ENCODE data around the gene GTPBP6.
A peak's percentile ranks its signal among the peaks of the same experiment; 100 is the strongest.

Gene GTPBP6

DNA sequence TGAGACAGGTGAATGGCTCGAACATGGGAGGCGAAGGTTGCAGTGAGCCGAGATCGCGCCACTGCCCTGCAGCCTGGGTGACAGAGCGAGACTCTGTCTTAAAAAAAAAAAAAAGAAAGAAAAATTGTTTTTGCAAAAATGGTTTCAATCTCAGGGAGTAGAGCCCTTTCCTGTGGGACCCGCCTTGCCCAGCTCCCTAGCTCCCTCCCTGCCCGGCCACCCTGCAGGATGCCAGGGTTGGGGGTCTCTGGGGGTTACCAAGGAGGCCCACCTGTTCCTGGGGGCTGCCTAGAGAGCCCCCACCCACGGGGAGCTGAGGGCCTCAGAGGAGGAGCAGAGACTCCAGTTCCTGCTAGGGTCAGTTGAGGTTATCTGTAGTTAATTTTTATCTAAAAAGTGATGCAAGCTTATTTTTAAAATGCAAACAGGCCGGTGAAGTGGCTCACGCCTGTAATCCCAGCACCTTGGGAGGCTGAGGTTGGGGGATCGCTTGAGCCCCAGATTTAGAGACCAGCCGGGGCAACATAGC, 56.2 kb downstream of the GTPBP6 start:
- H2BK5ac ChIP-seq (ENCODE audit: low read length), result peak overlapping the region; percentile 39
- no CpG with 5 or more reads among the region's 13 CpGs for WGBS, 2 donors (ENCODE audit: extremely low coverage in 2 of 2, insufficient read length in 2 of 2, insufficient replicate concordance in 1 of 2)
- H3K4ac ChIP-seq (ENCODE audit: low read length), result no peak overlapping the region
- no peak overlapping the region for H3K14ac ChIP-seq (ENCODE audit: low read length)
- no peak overlapping the region for H2BK15ac ChIP-seq (ENCODE audit: low read length)
- no peaks in the 10 kb centered on the region for H3K36me3 ChIP-seq (replicated peaks in 1 of 2; ENCODE audit: control insufficient read depth in 2 of 2, insufficient read depth in 2 of 2, low read length in 2 of 2)
- H2AFZ ChIP-seq (ENCODE audit: low read length), result no peak overlapping the region
- H2BK120ac ChIP-seq (ENCODE audit: low read depth, low read length), result no peak overlapping the region
- H2AK5ac ChIP-seq (ENCODE audit: low read depth, low read length), result no peak overlapping the region
- no peaks in the 10 kb centered on the region for H3K79me1 ChIP-seq (ENCODE audit: low read depth, low read length)
- no peaks in the 10 kb centered on the region for H3K27me3 ChIP-seq (ENCODE audit: control insufficient read depth in 3 of 3, insufficient read depth in 3 of 3, low read depth in 1 of 3, low read length in 3 of 3)
- H4K91ac ChIP-seq (ENCODE audit: low read depth, low read length, poor library complexity), result no peak overlapping the region
- no peak overlapping the region for H3K4me3 ChIP-seq (ENCODE audit: low read length in 2 of 2)
- H3K4me2 ChIP-seq (ENCODE audit: insufficient read depth, low read length, poor library complexity, severe bottlenecking), result no peak overlapping the region
- H3K9ac ChIP-seq (ENCODE audit: low read depth, low read length, poor library complexity), result no peak overlapping the region
- no peak overlapping the region for H2BK12ac ChIP-seq (ENCODE audit: low read length)
- H3K23ac ChIP-seq (ENCODE audit: low read depth, low read length, poor library complexity), result no peak overlapping the region
- no peak overlapping the region for H3K27ac ChIP-seq (replicated peaks; ENCODE audit: low read length)
- H3K18ac ChIP-seq (ENCODE audit: low read length), result no peak overlapping the region
- no peak for DNase-seq (ENCODE audit: low spot score)
- H3K4me1 ChIP-seq (ENCODE audit: control insufficient read depth in 2 of 2, insufficient read depth in 1 of 2, low read depth in 1 of 2, low read length in 2 of 2), result peaks cover 0 to 5% of the 10 kb centered on the region in 2 donors
- no peak overlapping the region for H4K8ac ChIP-seq (ENCODE audit: low read depth, low read length)
- peaks cover 0 to 2% of the 10 kb centered on the region in 2 donors for H3K9me3 ChIP-seq (replicated peaks in 1 of 2; ENCODE audit: control insufficient read depth in 2 of 2, insufficient read depth in 1 of 2, low read depth in 1 of 2, low read length in 2 of 2)

DNA sequence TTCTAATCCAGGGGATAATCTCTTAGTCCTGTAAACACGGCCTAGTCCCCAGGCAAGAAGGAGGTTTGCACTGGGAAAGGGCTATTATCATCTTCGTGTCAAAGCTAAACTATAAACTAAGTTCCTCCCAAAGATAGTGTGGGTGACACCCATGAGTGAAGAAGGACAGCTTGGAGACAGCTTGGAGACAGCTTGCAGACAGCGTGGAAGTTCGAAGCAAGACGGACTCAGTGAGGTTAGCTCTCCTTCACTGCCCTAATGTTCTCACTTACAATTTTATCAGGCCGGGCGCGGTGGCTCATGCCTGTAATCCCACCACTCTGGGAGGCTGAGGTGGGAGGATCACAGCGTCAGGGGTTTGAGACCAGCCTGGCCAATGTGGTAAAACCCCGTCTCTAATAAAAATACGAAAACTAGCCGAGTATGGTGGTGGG, 56.7 kb downstream of the GTPBP6 start:
- H3K27ac ChIP-seq (replicated peaks; ENCODE audit: low read length), result no peak overlapping the region
- no peak overlapping the region for H2AK5ac ChIP-seq (ENCODE audit: low read depth, low read length)
- H3K4me2 ChIP-seq (ENCODE audit: insufficient read depth, low read length, poor library complexity, severe bottlenecking), result no peak overlapping the region
- H3K27me3 ChIP-seq (ENCODE audit: control insufficient read depth in 3 of 3, insufficient read depth in 3 of 3, low read depth in 1 of 3, low read length in 3 of 3), result no peaks in the 10 kb centered on the region
- H2BK120ac ChIP-seq (ENCODE audit: low read depth, low read length), result no peak overlapping the region
- no peak overlapping the region for H2BK15ac ChIP-seq (ENCODE audit: low read length)
- H2AFZ ChIP-seq (ENCODE audit: low read length), result peak overlapping the region; percentile 84
- no peak overlapping the region for H3K4me3 ChIP-seq (ENCODE audit: low read length in 2 of 2)
- H3K14ac ChIP-seq (ENCODE audit: low read length), result no peak overlapping the region
- H3K9ac ChIP-seq (ENCODE audit: low read depth, low read length, poor library complexity), result no peak overlapping the region
- no peak overlapping the region for H3K23ac ChIP-seq (ENCODE audit: low read depth, low read length, poor library complexity)
- H2BK5ac ChIP-seq (ENCODE audit: low read length), result peak overlapping the region; percentile 39
- no peak overlapping the region for H3K4ac ChIP-seq (ENCODE audit: low read length)
- DNase-seq (ENCODE audit: low spot score), result no peak
- H3K18ac ChIP-seq (ENCODE audit: low read length), result no peak overlapping the region
- no peaks in the 10 kb centered on the region for H3K79me1 ChIP-seq (ENCODE audit: low read depth, low read length)
- no peak overlapping the region for H4K8ac ChIP-seq (ENCODE audit: low read depth, low read length)
- no peak overlapping the region for H4K91ac ChIP-seq (ENCODE audit: low read depth, low read length, poor library complexity)
- peaks cover 0 to 2% of the 10 kb centered on the region in 2 donors for H3K9me3 ChIP-seq (replicated peaks in 1 of 2; ENCODE audit: control insufficient read depth in 2 of 2, insufficient read depth in 1 of 2, low read depth in 1 of 2, low read length in 2 of 2)
- H3K36me3 ChIP-seq (replicated peaks in 1 of 2; ENCODE audit: control insufficient read depth in 2 of 2, insufficient read depth in 2 of 2, low read length in 2 of 2), result no peaks in the 10 kb centered on the region
- peaks cover 0 to 5% of the 10 kb centered on the region in 2 donors for H3K4me1 ChIP-seq (ENCODE audit: control insufficient read depth in 2 of 2, insufficient read depth in 1 of 2, low read depth in 1 of 2, low read length in 2 of 2)
- H2BK12ac ChIP-seq (ENCODE audit: low read length), result no peak overlapping the region
- WGBS, 2 donors (ENCODE audit: extremely low coverage in 2 of 2, insufficient read length in 2 of 2, insufficient replicate concordance in 1 of 2), result no CpG with 5 or more reads among the region's 12 CpGs

GRCh38 chrX:261167-261918, 57.3 kb downstream of the GTPBP6 start:
- H3K4me2 ChIP-seq (ENCODE audit: insufficient read depth, low read length, poor library complexity, severe bottlenecking), result no peak overlapping the region
- peak overlapping the region; percentile 84 for H2AFZ ChIP-seq (ENCODE audit: low read length)
- peak overlapping the region; percentile 66 for H2BK5ac ChIP-seq (ENCODE audit: low read length)
- no CpG with 5 or more reads among the region's 32 CpGs for WGBS, 2 donors (ENCODE audit: extremely low coverage in 2 of 2, insufficient read length in 2 of 2, insufficient replicate concordance in 1 of 2)
- no peak overlapping the region for H3K14ac ChIP-seq (ENCODE audit: low read length)
- no peak overlapping the region for H3K23ac ChIP-seq (ENCODE audit: low read depth, low read length, poor library complexity)
- no peak overlapping the region for H3K4me3 ChIP-seq (ENCODE audit: low read length in 2 of 2)
- H3K27ac ChIP-seq (replicated peaks; ENCODE audit: low read length), result no peak overlapping the region
- no peak overlapping the region for H3K9ac ChIP-seq (ENCODE audit: low read depth, low read length, poor library complexity)
- H3K4ac ChIP-seq (ENCODE audit: low read length), result no peak overlapping the region
- H3K4me1 ChIP-seq (ENCODE audit: control insufficient read depth in 2 of 2, insufficient read depth in 1 of 2, low read depth in 1 of 2, low read length in 2 of 2), result peaks cover 0 to 5% of the 10 kb centered on the region in 2 donors
- H2AK5ac ChIP-seq (ENCODE audit: low read depth, low read length), result peak overlapping the region; percentile 28
- H3K18ac ChIP-seq (ENCODE audit: low read length), result peak overlapping the region; percentile 80
- no peaks in the 10 kb centered on the region for H3K27me3 ChIP-seq (ENCODE audit: control insufficient read depth in 3 of 3, insufficient read depth in 3 of 3, low read depth in 1 of 3, low read length in 3 of 3)
- H3K79me1 ChIP-seq (ENCODE audit: low read depth, low read length), result no peaks in the 10 kb centered on the region
- peak overlapping the region; percentile 58 for H2BK12ac ChIP-seq (ENCODE audit: low read length)
- no peak overlapping the region for H2BK120ac ChIP-seq (ENCODE audit: low read depth, low read length)
- no peaks in the 10 kb centered on the region for H3K36me3 ChIP-seq (replicated peaks in 1 of 2; ENCODE audit: control insufficient read depth in 2 of 2, insufficient read depth in 2 of 2, low read length in 2 of 2)
- no peak overlapping the region for H2BK15ac ChIP-seq (ENCODE audit: low read length)
- no peak for DNase-seq (ENCODE audit: low spot score)
- H4K91ac ChIP-seq (ENCODE audit: low read depth, low read length, poor library complexity), result no peak overlapping the region
- no peak overlapping the region for H4K8ac ChIP-seq (ENCODE audit: low read depth, low read length)
- peaks cover 0 to 2% of the 10 kb centered on the region in 2 donors for H3K9me3 ChIP-seq (replicated peaks in 1 of 2; ENCODE audit: control insufficient read depth in 2 of 2, insufficient read depth in 1 of 2, low read depth in 1 of 2, low read length in 2 of 2)

GRCh38 chrX:259692-260355, 58.8 kb downstream of the GTPBP6 start:
- Histone ChIP-seq H2AFZ (ENCODE audit: low read length) (peak overlapping the region; percentile 59), H4K8ac (ENCODE audit: low read depth, low read length) (no peak overlapping the region), H3K27me3 (ENCODE audit: control insufficient read depth in 3 of 3, insufficient read depth in 3 of 3, low read depth in 1 of 3, low read length in 3 of 3) (no peaks in the 10 kb centered on the region), H3K27ac (replicated peaks; ENCODE audit: low read length) (no peak overlapping the region), H2AK5ac (ENCODE audit: low read depth, low read length) (peak overlapping the region; percentile 35), H3K36me3 (replicated peaks in 1 of 2; ENCODE audit: control insufficient read depth in 2 of 2, insufficient read depth in 2 of 2, low read length in 2 of 2) (no peaks in the 10 kb centered on the region), H3K14ac (ENCODE audit: low read length) (no peak overlapping the region), H3K9me3 (replicated peaks in 1 of 2; ENCODE audit: control insufficient read depth in 2 of 2, insufficient read depth in 1 of 2, low read depth in 1 of 2, low read length in 2 of 2) (peaks cover 0 to 2% of the 10 kb centered on the region in 2 donors), H3K4me1 (ENCODE audit: control insufficient read depth in 2 of 2, insufficient read depth in 1 of 2, low read depth in 1 of 2, low read length in 2 of 2) (peaks cover 0 to 5% of the 10 kb centered on the region in 2 donors), H3K4ac (ENCODE audit: low read length) (no peak overlapping the region), H2BK15ac (ENCODE audit: low read length) (peak overlapping the region; percentile 54), H3K18ac (ENCODE audit: low read length) (peak overlapping the region; percentile 38), H3K4me3 (ENCODE audit: low read length in 2 of 2) (no peak overlapping the region), H3K23ac (ENCODE audit: low read depth, low read length, poor library complexity) (no peak overlapping the region), H2BK5ac (ENCODE audit: low read length) (no peak overlapping the region), H4K91ac (ENCODE audit: low read depth, low read length, poor library complexity) (no peak overlapping the region), H3K4me2 (ENCODE audit: insufficient read depth, low read length, poor library complexity, severe bottlenecking) (no peak overlapping the region), H2BK12ac (ENCODE audit: low read length) (no peak overlapping the region), H3K79me1 (ENCODE audit: low read depth, low read length) (no peaks in the 10 kb centered on the region), H2BK120ac (ENCODE audit: low read depth, low read length) (no peak overlapping the region), H3K9ac (ENCODE audit: low read depth, low read length, poor library complexity) (no peak overlapping the region)
- DNase-seq (ENCODE audit: low spot score), result no peak
- no CpG with 5 or more reads among the region's 21 CpGs for WGBS, 2 donors (ENCODE audit: extremely low coverage in 2 of 2, insufficient read length in 2 of 2, insufficient replicate concordance in 1 of 2)

Data from neuronal stem cell (in vitro differentiated cells).